Measurements from ENCODE around the gene P2RY2.

Gene P2RY2

DNA sequence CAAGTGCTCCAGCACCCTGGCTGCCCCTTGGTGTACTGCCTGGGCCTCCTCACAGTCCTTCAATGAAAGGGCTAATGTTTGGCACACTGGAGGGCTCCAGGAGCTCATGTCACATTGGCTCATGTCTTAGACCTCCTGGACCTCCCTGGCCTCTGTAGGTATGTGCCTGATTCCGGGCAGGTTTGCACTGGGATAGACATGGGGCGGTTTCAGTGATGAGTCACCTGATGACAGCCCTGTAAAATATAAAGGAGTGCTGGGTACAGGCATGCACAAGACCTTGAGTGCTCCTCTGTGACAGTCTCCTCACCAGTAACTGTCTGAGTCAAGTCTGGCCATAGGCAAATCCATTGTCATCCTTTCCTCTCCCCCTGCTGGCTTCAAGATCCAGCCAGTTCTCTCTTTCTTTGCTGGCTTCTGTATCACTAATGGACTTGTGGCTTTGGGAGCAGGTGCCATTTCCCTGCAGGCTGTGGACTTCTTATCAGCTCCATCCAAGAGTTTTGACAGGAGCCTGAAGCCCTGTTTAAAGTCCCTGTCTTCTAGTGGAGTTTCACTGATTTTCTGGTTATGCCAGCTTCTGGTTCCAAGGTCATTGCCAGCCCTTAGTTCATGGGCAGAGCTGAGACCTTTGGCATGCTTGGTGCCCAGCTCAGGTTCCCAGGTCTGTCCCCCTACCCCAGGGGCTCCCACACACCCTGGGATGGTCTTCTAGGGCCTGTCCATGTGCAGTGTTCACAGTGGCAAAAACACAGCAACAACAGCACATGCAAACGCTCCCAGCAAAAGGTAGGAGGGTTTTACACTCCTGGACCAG lies 22.7 kb upstream of the P2RY2 start:
- TF ChIP-seq, protein P1, sequence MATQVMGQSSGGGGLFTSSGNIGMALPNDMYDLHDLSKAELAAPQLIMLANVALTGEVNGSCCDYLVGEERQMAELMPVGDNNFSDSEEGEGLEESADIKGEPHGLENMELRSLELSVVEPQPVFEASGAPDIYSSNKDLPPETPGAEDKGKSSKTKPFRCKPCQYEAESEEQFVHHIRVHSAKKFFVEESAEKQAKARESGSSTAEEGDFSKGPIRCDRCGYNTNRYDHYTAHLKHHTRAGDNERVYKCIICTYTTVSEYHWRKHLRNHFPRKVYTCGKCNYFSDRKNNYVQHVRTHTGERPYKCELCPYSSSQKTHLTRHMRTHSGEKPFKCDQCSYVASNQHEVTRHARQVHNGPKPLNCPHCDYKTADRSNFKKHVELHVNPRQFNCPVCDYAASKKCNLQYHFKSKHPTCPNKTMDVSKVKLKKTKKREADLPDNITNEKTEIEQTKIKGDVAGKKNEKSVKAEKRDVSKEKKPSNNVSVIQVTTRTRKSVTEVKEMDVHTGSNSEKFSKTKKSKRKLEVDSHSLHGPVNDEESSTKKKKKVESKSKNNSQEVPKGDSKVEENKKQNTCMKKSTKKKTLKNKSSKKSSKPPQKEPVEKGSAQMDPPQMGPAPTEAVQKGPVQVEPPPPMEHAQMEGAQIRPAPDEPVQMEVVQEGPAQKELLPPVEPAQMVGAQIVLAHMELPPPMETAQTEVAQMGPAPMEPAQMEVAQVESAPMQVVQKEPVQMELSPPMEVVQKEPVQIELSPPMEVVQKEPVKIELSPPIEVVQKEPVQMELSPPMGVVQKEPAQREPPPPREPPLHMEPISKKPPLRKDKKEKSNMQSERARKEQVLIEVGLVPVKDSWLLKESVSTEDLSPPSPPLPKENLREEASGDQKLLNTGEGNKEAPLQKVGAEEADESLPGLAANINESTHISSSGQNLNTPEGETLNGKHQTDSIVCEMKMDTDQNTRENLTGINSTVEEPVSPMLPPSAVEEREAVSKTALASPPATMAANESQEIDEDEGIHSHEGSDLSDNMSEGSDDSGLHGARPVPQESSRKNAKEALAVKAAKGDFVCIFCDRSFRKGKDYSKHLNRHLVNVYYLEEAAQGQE (IDR thresholded peaks at IDR 0.05; ENCODE audit: insufficient read depth in 1 of 2, low read depth in 2 of 2, low read length in 2 of 2) = no peak

DNA sequence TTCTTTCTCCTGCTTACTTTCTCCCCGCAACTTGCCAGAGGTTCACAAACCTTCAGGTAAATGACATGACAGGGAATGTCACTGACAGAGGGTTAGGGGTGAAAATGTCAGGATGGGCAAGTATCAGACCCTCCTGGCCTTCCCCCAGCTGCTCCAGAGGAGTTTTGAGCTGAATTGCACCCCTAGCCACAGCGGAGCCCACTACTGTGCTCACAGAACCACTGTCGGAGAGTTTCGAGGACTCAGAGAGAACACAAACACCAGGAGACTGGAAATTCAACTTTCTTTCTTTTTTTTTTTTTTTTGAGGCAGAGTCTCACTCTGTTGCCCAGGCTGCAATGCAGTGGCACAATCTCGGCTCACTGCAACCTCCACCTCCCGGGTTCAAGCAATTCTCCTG lies 21.5 kb upstream of the P2RY2 start:
- TF ChIP-seq SIN3A (IDR thresholded peaks at IDR 0.05; ENCODE audit: borderline replicate concordance, insufficient read depth, low read length) (no peak), TAF1 (IDR thresholded peaks at IDR 0.05; ENCODE audit: borderline replicate concordance, insufficient read depth, low read length) (no peak)
- TF ChIP-seq, protein P1 (IDR thresholded peaks at IDR 0.05; ENCODE audit: insufficient read depth in 1 of 2, low read depth in 2 of 2, low read length in 2 of 2) = no peak

DNA sequence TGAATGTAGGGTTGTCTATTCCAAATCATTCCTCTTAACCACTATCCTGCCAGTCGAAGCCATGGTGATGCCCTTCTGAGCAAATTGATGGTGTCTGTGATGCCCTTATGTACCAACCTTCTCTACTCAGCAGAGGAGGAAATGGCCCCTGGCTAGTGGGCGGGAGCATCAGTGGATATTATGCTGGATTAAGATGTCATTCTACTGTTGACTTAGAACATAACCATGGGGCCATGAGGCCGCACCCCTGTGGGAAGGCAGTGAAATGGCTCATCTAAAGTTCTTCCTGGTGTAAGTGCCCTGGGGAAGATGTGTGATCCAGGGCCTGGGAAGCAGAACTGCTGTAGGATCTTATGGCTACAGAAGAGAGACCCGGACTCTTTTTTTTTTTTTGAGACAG lies 20.7 kb upstream of the P2RY2 start:
- no peak for TF ChIP-seq POLR2AphosphoS5 (IDR thresholded peaks at IDR 0.05; ENCODE audit: low read depth, low read length)
- TF ChIP-seq TAF1 (IDR thresholded peaks at IDR 0.05; ENCODE audit: borderline replicate concordance, insufficient read depth, low read length) = no peak
- TF ChIP-seq, protein P1 (IDR thresholded peaks at IDR 0.05; ENCODE audit: insufficient read depth in 1 of 2, low read depth in 2 of 2, low read length in 2 of 2) = no peak
- no peak for TF ChIP-seq FOXP2 (optimal IDR thresholded peaks at IDR 0.05; ENCODE audit: borderline replicate concordance, extremely low read depth, extremely low read length, insufficient read depth)
- TF ChIP-seq SIN3A (IDR thresholded peaks at IDR 0.05; ENCODE audit: borderline replicate concordance, insufficient read depth, low read length) = no peak

GRCh38 chr11:73198677-73199076 lies 19.4 kb upstream of the P2RY2 start:
- no peak for TF ChIP-seq TAF1 (IDR thresholded peaks at IDR 0.05; ENCODE audit: borderline replicate concordance, insufficient read depth, low read length)
- TF ChIP-seq, protein P1 (IDR thresholded peaks at IDR 0.05; ENCODE audit: insufficient read depth in 1 of 2, low read depth in 2 of 2, low read length in 2 of 2) = no peak
- TF ChIP-seq POLR2AphosphoS5 (IDR thresholded peaks at IDR 0.05; ENCODE audit: low read depth, low read length) = no peak
- TF ChIP-seq SIN3A (IDR thresholded peaks at IDR 0.05; ENCODE audit: borderline replicate concordance, insufficient read depth, low read length) = no peak
- TF ChIP-seq FOXP2 (optimal IDR thresholded peaks at IDR 0.05; ENCODE audit: borderline replicate concordance, extremely low read depth, extremely low read length, insufficient read depth) = no peak

DNA sequence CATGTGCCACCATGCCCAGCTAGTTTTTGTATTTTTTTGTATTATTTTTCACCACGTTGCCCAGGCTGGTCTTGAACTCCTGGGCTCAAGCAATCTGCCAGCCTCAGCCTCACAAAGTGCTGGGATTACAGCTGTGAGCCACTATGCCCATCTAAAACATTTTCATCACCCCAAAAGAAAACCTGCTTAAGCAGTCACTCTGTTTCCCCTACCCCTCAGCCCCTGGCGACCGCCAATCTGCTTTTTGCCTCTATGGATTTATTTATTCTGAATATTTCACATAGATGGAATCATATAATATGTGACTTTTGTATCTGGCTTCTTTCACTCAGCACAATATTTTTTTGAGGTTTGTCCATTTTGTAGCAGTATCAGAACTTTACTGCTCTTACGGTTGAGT lies 18.6 kb upstream of the P2RY2 start:
- TF ChIP-seq TAF1 (IDR thresholded peaks at IDR 0.05; ENCODE audit: borderline replicate concordance, insufficient read depth, low read length) (no peak), FOXP2 (optimal IDR thresholded peaks at IDR 0.05; ENCODE audit: borderline replicate concordance, extremely low read depth, extremely low read length, insufficient read depth) (no peak), SIN3A (IDR thresholded peaks at IDR 0.05; ENCODE audit: borderline replicate concordance, insufficient read depth, low read length) (no peak), POLR2AphosphoS5 (IDR thresholded peaks at IDR 0.05; ENCODE audit: low read depth, low read length) (no peak)
- TF ChIP-seq, protein P1 (IDR thresholded peaks at IDR 0.05; ENCODE audit: insufficient read depth in 1 of 2, low read depth in 2 of 2, low read length in 2 of 2) = no peak
